Thyroid gland (tissue), 4 donors: ENCODE results near the gene CD46. TPM values are rescaled to one million over a fixed set of nuclear protein-coding genes. Genes with fewer than 3 reads are reported as not detected.

Experiments
- DNase-seq, 2 donors: peaks; one replicate each; pipeline ENCODE4 v3.0.0-alpha.2; 2019
- H3K27ac ChIP-seq, 3 donors: fragments of 200-600 bp; sonication (generic); 1 replicate in 2 of 3; 2 replicates in 1 of 3; pipeline ENCODE4 v1.5.1; 2016 to 2019; ENCODE audit warnings: mild to moderate bottlenecking in 1 of 3, moderate library complexity in 1 of 3
- H3K27me3 ChIP-seq: fragments of 200-600 bp; sonication (generic); one replicate; pipeline ENCODE4 v1.5.1; 2019
- H3K36me3 ChIP-seq, 2 donors: fragments of 200-600 bp; sonication (generic); one replicate each; pipeline ENCODE4 v1.5.1; 2016 to 2019
- H3K4me1 ChIP-seq, 2 donors: fragments of 200-600 bp; sonication (generic); one replicate each; pipeline ENCODE4 v1.5.1; 2017 to 2019
- H3K4me3 ChIP-seq, 3 donors: fragments of 200-600 bp; sonication (generic); replicated peaks in 1 of 3; 1 replicate in 2 of 3; 2 replicates in 1 of 3; pipeline ENCODE4 v1.5.1; 2016; ENCODE audit warnings: mild to moderate bottlenecking in 1 of 3
- H3K9me3 ChIP-seq: fragments of 200-600 bp; sonication (generic); one replicate; pipeline ENCODE4 v1.5.1; 2017
- POLR2A ChIP-seq, 2 donors: fragments of 450-650 bp; IDR thresholded peaks; one replicate each; pipeline ENCODE4 v1.6.1; 2017; ENCODE audit warnings: antibody characterized with exemption in 2 of 2, mild to moderate bottlenecking in 2 of 2, moderate library complexity in 1 of 2
- WGBS, 2 donors: methylation state at CpG; one replicate each; pipeline ENCODE4 v1.1.5; 2017; 5-methylcytosine and 5-hydroxymethylcytosine counted together
- intact Hi-C: fragments of 100-400 bp; cut with DNase I; formaldehyde crosslinking; loops from one replicate; pipeline ENCODE4 v1.15.1; 2023
- total RNA-seq, 4 donors: library from RNA; depleted of rRNA; stranded (reverse); fragments of >200 nt; gene quantifications; one replicate each; pipeline ENCODE4 v1.2.3, GENCODE V29; 2016
- TF ChIP-seq, protein P1 (sequence below), 6 experiments: fragments of 200-600 bp in 3 of 6; fragments of 450-650 bp in 3 of 6; sonication (generic) in 3 of 6; IDR thresholded peaks; one replicate each; pipeline ENCODE4 v1.5.1; 2016 to 2019; ENCODE audit warnings: antibody characterized with exemption in 6 of 6, mild to moderate bottlenecking in 2 of 6, inconsistent platforms in 1 of 6, moderate library complexity in 1 of 6

Gene CD46
- total RNA-seq, 4 donors from 2014 or later, result 135 to 275 (median 180) TPM

DNA sequence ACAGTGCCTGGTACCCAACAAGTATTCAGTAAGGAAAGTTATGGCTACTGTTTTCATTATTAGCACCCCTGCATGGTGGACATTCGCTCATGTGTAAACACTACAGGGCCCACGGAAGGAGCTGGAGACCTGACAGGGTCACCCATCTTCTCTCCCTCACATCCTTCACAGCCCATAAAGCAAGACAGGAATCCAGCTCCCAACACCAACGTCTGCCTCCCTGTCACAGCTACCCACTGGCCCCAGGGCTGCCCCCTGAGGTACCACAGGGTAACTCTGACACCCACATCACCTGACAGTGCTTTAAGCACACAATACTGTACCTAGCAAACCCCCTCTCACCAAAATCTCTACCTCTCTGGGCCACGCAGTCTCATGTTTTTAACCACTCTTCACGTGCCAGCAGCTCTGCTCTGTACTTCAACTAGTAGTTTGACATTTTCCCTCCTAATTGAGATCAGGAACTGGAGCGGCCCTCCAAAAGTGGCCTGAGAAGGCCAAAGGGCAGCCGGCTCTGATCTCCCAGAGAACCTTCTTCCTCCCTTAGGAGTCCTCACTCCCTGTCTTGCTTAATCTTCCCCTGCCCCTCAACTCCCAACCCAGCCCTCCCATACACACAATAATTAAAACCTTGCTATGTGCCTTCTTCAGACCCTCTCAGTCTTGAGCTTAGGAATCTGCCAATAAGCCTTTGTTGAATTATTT, 82.3 kb downstream of the CD46 start:
- WGBS, 2 donors, result 80 to 82% methylated on average over 7 of the region's 7 CpGs
- H3K4me3 ChIP-seq, result no peak overlapping the region
- no peaks in the 10 kb centered on the region for H3K9me3 ChIP-seq
- peak overlapping the region; percentile 24 to 99 (median 28) for H3K27ac ChIP-seq
- DNase-seq, result no peak
- intact Hi-C loops, result no loop called here
- no peak for TF ChIP-seq POLR2A (IDR thresholded peaks at IDR 0.05)
- TF ChIP-seq, protein P1, sequence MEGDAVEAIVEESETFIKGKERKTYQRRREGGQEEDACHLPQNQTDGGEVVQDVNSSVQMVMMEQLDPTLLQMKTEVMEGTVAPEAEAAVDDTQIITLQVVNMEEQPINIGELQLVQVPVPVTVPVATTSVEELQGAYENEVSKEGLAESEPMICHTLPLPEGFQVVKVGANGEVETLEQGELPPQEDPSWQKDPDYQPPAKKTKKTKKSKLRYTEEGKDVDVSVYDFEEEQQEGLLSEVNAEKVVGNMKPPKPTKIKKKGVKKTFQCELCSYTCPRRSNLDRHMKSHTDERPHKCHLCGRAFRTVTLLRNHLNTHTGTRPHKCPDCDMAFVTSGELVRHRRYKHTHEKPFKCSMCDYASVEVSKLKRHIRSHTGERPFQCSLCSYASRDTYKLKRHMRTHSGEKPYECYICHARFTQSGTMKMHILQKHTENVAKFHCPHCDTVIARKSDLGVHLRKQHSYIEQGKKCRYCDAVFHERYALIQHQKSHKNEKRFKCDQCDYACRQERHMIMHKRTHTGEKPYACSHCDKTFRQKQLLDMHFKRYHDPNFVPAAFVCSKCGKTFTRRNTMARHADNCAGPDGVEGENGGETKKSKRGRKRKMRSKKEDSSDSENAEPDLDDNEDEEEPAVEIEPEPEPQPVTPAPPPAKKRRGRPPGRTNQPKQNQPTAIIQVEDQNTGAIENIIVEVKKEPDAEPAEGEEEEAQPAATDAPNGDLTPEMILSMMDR (IDR thresholded peaks at IDR 0.05), result no peak
- no peaks in the 10 kb centered on the region for H3K27me3 ChIP-seq
- H3K4me1 ChIP-seq, result peaks cover 46 to 67% of the 10 kb centered on the region in 2 donors
- no peaks in the 10 kb centered on the region for H3K36me3 ChIP-seq

DNA sequence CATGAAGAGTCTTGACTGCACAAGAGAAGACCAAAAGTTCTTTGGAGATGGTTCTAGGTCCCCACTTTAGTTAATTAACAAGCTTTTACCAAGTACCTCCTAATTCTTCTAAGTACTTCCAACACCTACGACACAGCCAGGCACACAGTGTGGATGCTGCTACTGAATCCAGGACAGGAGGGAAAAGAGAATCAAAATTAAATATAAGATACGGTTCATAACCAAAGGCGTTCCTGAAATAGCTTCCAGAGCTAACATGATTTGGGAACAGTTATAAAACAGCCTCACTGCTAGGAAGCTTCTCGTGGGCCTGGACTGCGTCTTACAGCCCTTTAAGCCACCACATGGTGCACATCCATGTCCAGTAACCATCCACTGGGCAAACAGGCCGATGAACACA, 84.1 kb downstream of the CD46 start:
- peaks cover 40 to 60% of the 10 kb centered on the region in 2 donors for H3K4me1 ChIP-seq
- H3K27me3 ChIP-seq, result no peaks in the 10 kb centered on the region
- no peak overlapping the region for H3K4me3 ChIP-seq
- no peak for DNase-seq
- no peaks in the 10 kb centered on the region for H3K36me3 ChIP-seq
- WGBS, 2 donors, result 92 to 94% methylated on average over 6 of the region's 6 CpGs
- H3K27ac ChIP-seq, result peak overlapping the region in 1 of 3 donors; percentile 34
- intact Hi-C loops, result no loop called here
- no peak for TF ChIP-seq POLR2A (IDR thresholded peaks at IDR 0.05)
- TF ChIP-seq, protein P1 (IDR thresholded peaks at IDR 0.05), result no peak
- H3K9me3 ChIP-seq, result no peaks in the 10 kb centered on the region

DNA sequence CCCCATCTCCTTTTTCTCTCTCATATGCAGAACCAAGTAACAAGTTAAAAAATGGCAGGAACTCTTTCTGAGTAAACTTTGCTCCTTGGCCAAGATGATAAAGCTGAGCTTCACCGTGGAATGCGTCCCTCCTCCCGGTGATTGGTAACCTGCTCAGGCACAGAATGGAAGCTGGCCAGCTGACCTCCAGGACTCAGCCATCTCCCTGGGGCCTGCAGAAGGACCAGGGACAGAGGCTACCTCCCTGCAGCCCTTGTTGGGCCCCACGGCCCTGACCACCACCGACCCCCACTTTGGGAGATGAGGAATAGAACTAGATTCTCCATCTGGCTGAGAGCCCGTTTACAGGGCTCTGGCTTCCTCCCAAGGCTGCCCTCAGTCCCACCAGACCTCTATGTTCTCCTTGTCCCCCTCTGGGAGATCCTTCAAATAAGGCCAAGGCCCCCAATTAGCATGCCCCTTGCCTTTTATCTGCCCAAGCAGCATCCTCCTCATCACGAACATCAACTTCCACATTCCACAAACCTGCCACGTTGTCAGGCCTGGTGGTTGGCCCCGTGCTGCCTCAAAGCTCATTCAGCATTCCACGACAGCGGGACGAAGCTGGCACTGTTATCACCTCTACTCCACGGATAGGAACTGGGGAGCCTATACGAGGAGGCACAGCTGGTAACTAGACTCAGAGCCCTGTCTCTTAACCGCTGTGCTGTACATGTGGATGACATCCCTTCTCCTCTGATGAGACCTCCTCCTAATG, 84.9 kb downstream of the CD46 start:
- no peaks in the 10 kb centered on the region for H3K36me3 ChIP-seq
- intact Hi-C loops, result no loop called here
- H3K4me3 ChIP-seq, result no peak overlapping the region
- 83 to 86% methylated on average over 15 of the region's 15 CpGs for WGBS, 2 donors
- TF ChIP-seq, protein P1 (IDR thresholded peaks at IDR 0.05), result no peak
- no peak for TF ChIP-seq POLR2A (IDR thresholded peaks at IDR 0.05)
- peak overlapping the region in 2 of 3 donors; percentile 18 to 34 for H3K27ac ChIP-seq
- no peak for DNase-seq
- H3K4me1 ChIP-seq, result peaks cover 35 to 55% of the 10 kb centered on the region in 2 donors
- no peaks in the 10 kb centered on the region for H3K27me3 ChIP-seq
- no peaks in the 10 kb centered on the region for H3K9me3 ChIP-seq

DNA sequence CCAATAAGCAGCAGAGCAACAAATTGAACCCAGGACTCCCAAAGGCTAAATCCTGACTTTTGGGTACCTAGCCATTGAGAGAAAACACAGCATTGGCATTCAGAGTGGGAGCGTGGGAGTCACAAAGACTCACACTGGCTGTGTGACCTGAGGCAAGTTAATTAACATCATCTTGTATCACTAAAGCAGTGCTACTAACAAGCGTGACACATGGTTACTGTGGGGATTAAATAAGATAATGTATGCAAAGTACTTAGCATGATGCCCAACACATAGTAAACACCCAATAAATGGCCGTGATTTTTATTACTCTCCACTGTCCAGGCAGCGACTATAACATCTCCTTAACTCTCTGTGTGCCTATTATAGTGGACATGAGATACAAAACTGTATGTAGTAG, 85.8 kb downstream of the CD46 start:
- intact Hi-C loops, result no loop called here

More for the DNA sequence above, 85.8 kb downstream of the CD46 start:
- no peaks in the 10 kb centered on the region for H3K9me3 ChIP-seq
- peak overlapping the region in 1 of 3 donors; percentile 34 for H3K27ac ChIP-seq
- H3K4me1 ChIP-seq, result peaks cover 33 to 52% of the 10 kb centered on the region in 2 donors
- WGBS, 2 donors, result 93 to 96% methylated on average over 4 of the region's 4 CpGs
- H3K4me3 ChIP-seq, result no peak overlapping the region
- no peaks in the 10 kb centered on the region for H3K36me3 ChIP-seq
- no peak for DNase-seq
- no peaks in the 10 kb centered on the region for H3K27me3 ChIP-seq
- TF ChIP-seq POLR2A (IDR thresholded peaks at IDR 0.05), result no peak
- TF ChIP-seq, protein P1 (IDR thresholded peaks at IDR 0.05), result no peak
